Thymus (tissue), 11 donors: ENCODE measurements around the gene UHRF1. TPM values are rescaled to one million over a fixed set of nuclear protein-coding genes. Genes with fewer than 3 reads are reported as not detected.
"Not testable (repeated sequence)": the region's sequence is repeated elsewhere in the genome, so short reads cannot be mapped to it uniquely, and the experiment has no call there.

Source experiments
- DNase-seq, 9 donors: peaks; one replicate each; pipeline ENCODE4 v3.0.0-alpha.2; 2013; ENCODE audit warnings: low spot score in 9 of 9, low read depth in 6 of 9, missing footprints in 1 of 9
- H3K27ac ChIP-seq, 2 donors: one replicate each; pipeline ENCODE4 v1.5.1; 2013; ENCODE audit warnings: control low read depth in 1 of 2, low read depth in 1 of 2, low read length in 1 of 2, mild to moderate bottlenecking in 1 of 2, moderate library complexity in 1 of 2
- H3K27me3 ChIP-seq, 2 donors: one replicate each; pipeline ENCODE4 v1.5.1; 2013; ENCODE audit warnings: low read length in 1 of 2; ENCODE audit not compliant: control insufficient read depth in 2 of 2, insufficient read depth in 1 of 2
- H3K36me3 ChIP-seq, 2 donors: one replicate each; pipeline ENCODE4 v1.5.1; 2013; ENCODE audit warnings: low read length in 1 of 2, mild to moderate bottlenecking in 1 of 2, moderate library complexity in 1 of 2; ENCODE audit not compliant: control insufficient read depth in 2 of 2, insufficient read depth in 2 of 2
- H3K4me1 ChIP-seq, 2 donors: one replicate each; pipeline ENCODE4 v1.5.1; 2013; ENCODE audit warnings: low read length in 2 of 2; ENCODE audit not compliant: control insufficient read depth in 2 of 2, insufficient read depth in 2 of 2
- H3K4me3 ChIP-seq, 2 donors: one replicate each; pipeline ENCODE4 v1.5.1; 2013; ENCODE audit warnings: low read length in 2 of 2, control low read depth in 1 of 2, mild to moderate bottlenecking in 1 of 2
- H3K9me3 ChIP-seq, 2 donors: one replicate each; pipeline ENCODE4 v1.5.1; 2013; ENCODE audit warnings: low read length in 1 of 2, mild to moderate bottlenecking in 1 of 2; ENCODE audit not compliant: control insufficient read depth in 2 of 2, insufficient read depth in 1 of 2
- WGBS: extraction: QIAGEN DNeasy Blood & Tissue Kit; methylation state at CpG from one replicate; pipeline ENCODE4 v1.1.7; 2013; 5-methylcytosine and 5-hydroxymethylcytosine counted together
- polyA plus RNA-seq: library from polyadenylated mRNA; stranded (reverse); fragments of 200-250 nt; gene quantifications from one replicate; pipeline ENCODE4 v1.2.3, GENCODE V29; 2013
- total RNA-seq: library from RNA; stranded (reverse); fragments of 120-200 nt; gene quantifications from one replicate; pipeline ENCODE4 v1.2.4, GENCODE V29; 2013
- donor health status: healthy.

UHRF1 gene
- total and polyA plus RNA-seq, 2 donors = 4.3 to 71.7 TPM

DNA sequence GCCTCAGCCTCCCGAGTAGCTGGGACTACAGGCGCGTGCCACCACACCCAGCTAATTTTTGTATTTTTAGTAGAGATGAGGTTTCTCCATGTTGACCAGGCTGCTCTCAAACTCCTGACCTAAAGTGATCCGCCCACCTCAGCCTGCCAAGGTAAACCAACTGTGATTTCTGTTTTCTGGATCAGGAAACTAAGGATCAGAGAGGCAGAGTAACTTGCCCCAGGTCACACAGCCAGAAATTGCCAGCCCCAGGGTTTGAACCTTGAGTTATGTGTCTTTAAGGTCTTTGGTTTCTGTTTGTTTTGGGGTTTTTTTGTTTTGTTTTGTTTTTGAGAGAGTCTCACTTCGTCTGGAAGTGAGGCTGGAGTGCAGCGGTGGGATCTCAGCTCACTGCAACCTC is 37.6 kb upstream of the UHRF1 start:
- Histone ChIP-seq H3K9me3 (no peaks in the 10 kb centered on the region), H3K27ac (no peak overlapping the region), H3K4me1 (peaks cover 3 to 43% of the 10 kb centered on the region in 2 donors), H3K36me3 (no peaks in the 10 kb centered on the region), H3K27me3 (no peaks in the 10 kb centered on the region), H3K4me3 (no peak overlapping the region)
- WGBS = 93% methylated on average over 6 of the region's 6 CpGs
- DNase-seq = no peak

- WGBS = 97% methylated on average over 3 of the region's 3 CpGs
- H3K27ac ChIP-seq = peak overlapping the region in 1 of 2 donors; percentile 57
- peaks cover 0 to 3% of the 10 kb centered on the region in 2 donors for H3K9me3 ChIP-seq
- no peak overlapping the region for H3K4me3 ChIP-seq
- no peaks in the 10 kb centered on the region for H3K36me3 ChIP-seq
- H3K4me1 ChIP-seq = peaks cover 19 to 47% of the 10 kb centered on the region in 2 donors
- H3K27me3 ChIP-seq = no peaks in the 10 kb centered on the region
- DNase-seq = no peak
These were observed 35.4 kb upstream of the UHRF1 start for GRCh38 chr19:4873930-4874329.

DNA sequence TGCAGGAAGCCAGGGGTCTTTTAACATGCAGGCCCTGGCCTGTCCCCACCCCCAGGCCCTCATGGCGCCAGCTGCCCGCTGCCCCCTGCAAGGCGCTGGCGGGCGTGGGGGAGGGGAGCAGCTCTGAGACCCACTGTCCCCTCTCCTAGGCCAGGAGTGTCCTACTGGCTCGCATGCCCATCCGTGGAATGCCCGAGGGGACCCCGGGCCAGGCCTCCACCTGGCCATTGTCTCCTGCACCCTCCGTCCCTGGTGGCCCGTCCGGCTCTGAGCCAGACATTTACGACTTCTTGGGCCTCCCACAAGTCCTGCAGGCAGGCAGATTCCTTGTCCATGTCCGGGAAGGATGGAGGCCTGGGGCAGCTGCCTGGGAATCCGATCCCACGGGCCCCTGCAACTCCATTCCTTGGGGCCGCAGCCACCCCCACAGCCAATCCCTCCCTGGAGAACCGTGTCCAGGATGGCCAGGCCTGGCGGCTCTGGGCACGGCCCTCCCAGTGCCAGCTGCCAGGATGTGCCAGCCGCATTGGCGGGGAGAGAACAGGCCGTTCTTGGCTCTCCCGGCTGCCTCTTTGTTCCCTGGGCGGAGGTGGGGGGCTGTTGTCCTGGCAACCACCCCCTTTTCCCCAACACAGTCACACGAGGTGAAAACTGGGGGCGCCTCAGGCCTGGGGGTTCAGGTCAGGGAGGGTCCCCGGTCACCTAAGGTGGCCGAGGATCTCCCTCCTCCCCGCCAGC is 31.4 kb upstream of the UHRF1 start:
- Histone ChIP-seq H3K36me3 (no peaks in the 10 kb centered on the region), H3K4me3 (peak overlapping the region; percentile 33), H3K9me3 (peaks cover 0 to 3% of the 10 kb centered on the region in 2 donors), H3K4me1 (peaks cover 28 to 61% of the 10 kb centered on the region in 2 donors), H3K27ac (peak overlapping the region; percentile 73 to 79), H3K27me3 (no peaks in the 10 kb centered on the region)
- DNase-seq = peak in 3 of 9 donors; percentile 34 to 66 (median 48)
- 47% methylated on average over 30 of the region's 30 CpGs for WGBS

DNA sequence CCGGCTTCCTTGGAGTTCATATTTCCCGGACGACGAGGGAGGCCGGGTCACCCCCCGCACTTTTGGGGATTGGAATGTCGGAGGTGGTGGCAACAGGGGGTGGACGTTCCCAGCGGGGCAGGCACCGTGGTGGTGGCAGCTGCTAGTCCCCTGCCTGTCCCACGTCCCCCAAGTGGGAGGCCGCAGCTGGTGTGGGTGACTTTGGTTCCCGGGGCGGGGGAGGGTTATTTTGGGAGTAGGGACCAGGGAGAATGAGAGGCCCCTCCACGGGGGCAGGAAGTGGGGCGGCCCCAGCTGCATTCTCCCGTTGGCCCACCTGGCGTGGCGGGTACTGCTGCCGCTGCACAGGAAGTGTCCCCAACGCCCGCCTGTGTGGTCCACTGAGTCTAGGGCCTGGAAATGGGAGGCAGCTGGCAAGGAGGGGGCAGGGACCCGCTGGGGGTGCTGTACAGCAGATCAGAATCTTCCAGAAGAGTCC is 30.8 kb upstream of the UHRF1 start:
- Histone ChIP-seq H3K4me3 (peak overlapping the region; percentile 33), H3K36me3 (no peaks in the 10 kb centered on the region), H3K9me3 (peaks cover 0 to 3% of the 10 kb centered on the region in 2 donors), H3K4me1 (peaks cover 25 to 56% of the 10 kb centered on the region in 2 donors), H3K27ac (peak overlapping the region; percentile 73 to 79), H3K27me3 (no peaks in the 10 kb centered on the region)
- DNase-seq = peak in 8 of 9 donors; percentile 54 to 91 (median 78)
- WGBS = 1% methylated on average over 23 of the region's 23 CpGs

- no peak for DNase-seq
- 88% methylated on average over 11 of the region's 11 CpGs for WGBS
- H3K27ac ChIP-seq = peak overlapping the region; percentile 73 to 79
- H3K4me1 ChIP-seq = peaks cover 25 to 54% of the 10 kb centered on the region in 2 donors
- H3K9me3 ChIP-seq = peaks cover 0 to 3% of the 10 kb centered on the region in 2 donors
- peak overlapping the region; percentile 33 for H3K4me3 ChIP-seq
- H3K27me3 ChIP-seq = no peaks in the 10 kb centered on the region
- no peaks in the 10 kb centered on the region for H3K36me3 ChIP-seq
These were observed 30.3 kb upstream of the UHRF1 start for GRCh38 chr19:4879041-4879440.

DNA sequence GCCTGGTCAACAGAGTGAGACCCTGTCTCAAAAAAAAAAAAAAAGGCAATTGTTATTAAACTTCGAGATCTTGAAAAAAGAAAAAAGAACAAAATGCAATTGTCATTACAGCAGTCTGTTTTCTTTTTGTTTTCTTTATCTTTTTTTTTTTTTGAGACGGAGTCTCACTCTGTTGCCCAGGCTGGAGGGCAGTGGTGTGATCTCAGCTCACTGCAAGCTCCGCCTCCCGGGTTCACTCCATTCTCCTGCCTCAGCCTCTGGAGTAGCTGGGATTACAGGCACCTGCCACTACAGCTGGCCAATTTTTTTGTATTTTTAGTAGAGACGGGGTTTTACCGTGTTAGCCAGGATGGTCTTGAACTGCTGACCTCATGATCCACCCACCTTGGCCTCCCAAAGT is 26.4 kb upstream of the UHRF1 start:
- not testable (repeated sequence) for H3K9me3 ChIP-seq, DNase-seq, H3K4me3 ChIP-seq, H3K27ac ChIP-seq, H3K27me3 ChIP-seq, H3K36me3 ChIP-seq
- H3K4me1 ChIP-seq = peaks cover 20 to 37% of the 10 kb centered on the region in 2 donors
- 85% methylated on average over 6 of the region's 6 CpGs for WGBS

DNA sequence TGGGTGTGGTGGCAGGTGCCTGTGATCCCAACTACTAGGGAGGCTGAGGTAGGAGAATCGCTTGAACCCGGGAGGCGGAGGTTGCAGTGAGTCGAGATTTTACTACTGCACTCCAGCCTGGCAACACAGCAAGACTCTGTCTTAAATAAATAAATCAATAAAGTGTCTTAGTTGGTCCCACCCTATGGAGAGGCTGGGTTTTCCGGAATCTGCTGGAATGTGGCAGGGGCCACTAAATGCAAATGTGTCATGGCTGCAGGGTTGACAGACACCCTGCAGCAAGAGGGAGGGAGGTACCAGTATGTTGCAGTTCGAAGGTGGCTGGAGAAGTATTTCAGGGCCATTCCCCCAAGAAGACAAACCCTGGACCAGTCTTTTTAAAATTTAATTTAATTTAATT is 24.3 kb upstream of the UHRF1 start:
- not testable (repeated sequence) for H3K4me3 ChIP-seq, DNase-seq, H3K27ac ChIP-seq, H3K36me3 ChIP-seq, H3K27me3 ChIP-seq, H3K9me3 ChIP-seq
- peaks cover 4 to 16% of the 10 kb centered on the region in 2 donors for H3K4me1 ChIP-seq
- 95% methylated on average over 6 of the region's 6 CpGs for WGBS

DNA sequence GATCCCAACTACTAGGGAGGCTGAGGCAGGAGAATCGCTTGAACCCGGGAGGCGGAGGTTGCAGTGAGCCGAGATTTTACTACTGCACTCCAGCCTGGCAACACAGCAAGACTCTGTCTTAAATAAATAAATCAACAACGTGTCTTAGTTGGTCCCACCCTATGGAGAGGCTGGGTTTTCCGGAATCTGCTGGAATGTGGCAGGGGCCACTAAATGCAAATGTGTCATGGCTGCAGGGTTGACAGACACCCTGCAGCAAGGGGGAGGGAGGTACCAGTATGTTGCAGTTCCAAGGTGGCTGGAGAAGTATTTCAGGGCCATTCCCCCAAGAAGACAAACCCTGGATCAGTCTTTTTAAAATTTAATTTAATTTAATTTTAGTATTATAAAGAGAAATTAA is 21.5 kb upstream of the UHRF1 start:
- not testable (repeated sequence) for DNase-seq, H3K36me3 ChIP-seq, H3K4me1 ChIP-seq, H3K27ac ChIP-seq, H3K27me3 ChIP-seq, H3K9me3 ChIP-seq, H3K4me3 ChIP-seq
- WGBS = 97% methylated on average over 6 of the region's 6 CpGs

GRCh38 chr19:4889034-4889815 is 20.1 kb upstream of the UHRF1 start:
- Histone ChIP-seq H3K4me3 (no peak overlapping the region), H3K27me3 (no peaks in the 10 kb centered on the region), H3K27ac (no peak overlapping the region), H3K36me3 (peaks cover 0 to 10% of the 10 kb centered on the region in 2 donors), H3K9me3 (no peaks in the 10 kb centered on the region), H3K4me1 (no peaks in the 10 kb centered on the region)
- no peak for DNase-seq
- 98% methylated on average over 14 of the region's 14 CpGs for WGBS
